HG03039 (cell line): Measurements from ENCODE around the gene ABCB9.
"Not testable (repeated sequence)": the region's sequence is repeated elsewhere in the genome, so short reads cannot be mapped to it uniquely, and the experiment has no call there.

Experiments used
- ATAC-seq: cut with Tn5 transposase; IDR thresholded peaks from one replicate; pipeline ENCODE4 v1.9.1; 2021; ENCODE audit warnings: mild to moderate bottlenecking, moderate library complexity; ENCODE audit not compliant: unreplicated experiment

ABCB9 gene

GRCh38 chr12:122965851-122966742 lies at the start of gene ABCB9:
TSS of gene ABCB9 (minus strand) at chr12:122966463. CDS start at chr12:122960235, 6,228 bp downstream.
- peak; percentile 66 for ATAC-seq

DNA sequence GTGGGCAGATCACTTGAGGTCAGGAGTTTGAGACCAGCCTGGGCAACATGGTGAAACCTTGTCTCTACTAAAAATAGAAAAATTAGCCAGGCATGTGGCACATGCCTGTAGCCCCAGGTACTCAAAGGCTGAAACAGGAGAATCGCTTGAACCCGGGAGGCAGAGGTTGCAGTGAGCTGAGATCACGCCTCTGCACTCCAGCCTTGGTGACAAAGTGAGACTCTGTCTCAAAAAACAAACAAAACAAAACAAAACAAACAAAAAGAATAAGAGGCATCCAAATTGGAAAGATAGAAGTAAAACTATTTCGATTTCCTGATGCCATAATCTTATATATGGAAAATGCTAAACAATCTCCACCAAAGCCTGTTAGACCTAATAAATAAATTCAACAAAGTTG lies 48.2 kb upstream of the ABCB9 start:
- ATAC-seq, result not testable (repeated sequence)

- no peak for ATAC-seq
Measured at GRCh38 chr12:123013185-123014095, 47.2 kb upstream of the ABCB9 start.

DNA sequence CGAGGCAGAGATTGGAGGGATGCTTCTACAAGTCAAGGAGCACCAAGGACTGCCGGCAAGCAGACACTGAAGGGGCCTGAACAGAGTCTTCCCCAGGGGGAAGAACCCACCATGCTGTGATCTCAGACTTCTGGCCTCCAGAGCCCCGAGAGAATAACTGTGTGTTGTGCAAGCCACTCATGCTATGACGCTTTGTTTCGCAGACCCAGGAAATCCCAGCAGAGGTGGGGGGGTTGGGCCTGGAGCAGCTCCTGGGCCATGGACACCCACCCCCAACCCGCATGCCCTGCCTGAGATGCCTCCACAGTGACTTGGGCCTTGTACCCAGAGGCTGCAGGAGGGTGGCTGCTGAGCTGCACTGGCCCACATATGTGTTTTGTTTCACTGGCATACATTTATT lies 45.4 kb upstream of the ABCB9 start:
- ATAC-seq, result no peak

DNA sequence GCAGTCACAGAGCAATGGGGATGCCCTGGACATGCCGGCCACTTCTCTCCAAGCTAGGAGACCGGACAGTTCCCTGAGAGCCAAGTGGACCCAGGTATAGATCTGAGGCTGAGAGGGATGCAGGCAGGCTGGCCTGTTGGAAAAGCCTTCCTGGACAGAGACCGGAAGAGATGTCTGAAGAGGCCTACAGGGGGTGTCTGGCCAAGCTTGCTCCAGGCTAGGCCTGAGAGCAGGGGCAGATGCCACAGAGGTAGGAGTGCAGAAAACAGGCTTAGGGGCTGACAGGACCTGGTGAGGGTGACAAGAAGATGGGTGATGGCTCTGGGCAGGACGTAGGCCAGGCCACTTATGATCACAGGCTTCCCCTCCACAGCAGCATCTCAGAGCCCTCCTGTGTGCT lies 44.4 kb upstream of the ABCB9 start:
- ATAC-seq, result no peak

GRCh38 chr12:123010110-123010509 lies 43.8 kb upstream of the ABCB9 start:
- no peak for ATAC-seq

GRCh38 chr12:123006977-123007376 lies 40.7 kb upstream of the ABCB9 start:
- no peak for ATAC-seq

GRCh38 chr12:123005081-123005626 lies 38.9 kb upstream of the ABCB9 start:
- no peak for ATAC-seq

DNA sequence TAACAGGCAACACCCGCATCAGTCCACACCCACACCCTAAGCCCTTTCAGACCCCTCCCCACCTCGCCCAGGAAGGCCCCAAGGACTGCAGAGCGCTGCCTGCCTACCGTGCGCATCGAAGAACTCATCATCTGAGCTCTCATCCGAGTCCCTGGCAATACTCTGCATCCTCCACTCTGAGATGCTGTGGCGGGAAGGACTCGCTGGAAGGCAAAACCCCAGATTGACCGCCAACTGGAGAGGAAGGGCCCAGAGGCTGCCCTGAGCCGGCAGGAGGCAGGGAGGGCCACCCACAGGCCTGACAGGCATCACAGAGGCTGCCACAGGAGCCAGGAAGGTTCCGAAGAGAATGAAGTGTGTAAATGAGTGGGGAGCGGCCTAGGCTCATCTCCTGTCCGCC lies 38.0 kb upstream of the ABCB9 start:
- no peak for ATAC-seq

GRCh38 chr12:123003257-123003656 lies 37.0 kb upstream of the ABCB9 start:
- no peak for ATAC-seq

DNA sequence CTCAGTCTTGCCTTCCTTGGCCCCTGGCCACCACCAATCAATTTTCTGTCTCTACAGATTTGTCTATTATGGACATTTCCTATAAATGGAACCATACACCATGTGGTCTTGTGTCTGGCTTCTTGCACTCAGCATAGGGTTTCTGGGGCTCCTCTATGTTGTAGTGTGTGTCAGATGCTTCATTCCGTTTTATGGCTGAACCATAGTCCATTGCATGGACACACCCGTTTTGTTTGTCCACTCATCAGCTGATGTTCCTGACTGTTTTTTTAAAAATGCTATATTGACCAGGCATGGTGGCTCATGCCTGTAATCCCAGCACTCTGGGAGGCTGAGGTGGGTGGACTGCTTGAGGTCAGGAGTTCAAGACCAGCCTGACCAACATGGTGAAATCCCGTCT lies 35.2 kb upstream of the ABCB9 start:
- no peak for ATAC-seq

DNA sequence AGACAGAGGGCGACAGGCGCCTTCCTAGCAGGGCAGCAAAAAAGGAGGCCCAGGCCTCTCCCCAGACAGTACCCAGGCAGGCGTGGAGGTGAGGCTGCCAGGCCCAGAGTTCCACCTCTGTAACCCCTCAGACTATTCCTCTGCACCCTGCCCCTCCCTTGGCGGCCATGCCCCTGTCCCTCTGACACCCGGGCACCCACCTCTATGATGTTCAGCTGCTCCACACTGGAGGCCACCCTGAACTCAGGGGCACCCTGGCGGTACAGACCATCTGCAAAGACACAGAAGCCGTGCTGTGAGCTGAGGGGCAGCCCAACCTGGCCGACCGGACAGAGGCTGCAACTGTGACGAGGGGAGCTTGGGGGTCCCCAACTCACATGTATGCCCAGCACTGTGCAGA lies 34.3 kb upstream of the ABCB9 start:
- ATAC-seq, result no peak

GRCh38 chr12:122999986-123000420 lies 33.7 kb upstream of the ABCB9 start:
- no peak for ATAC-seq

DNA sequence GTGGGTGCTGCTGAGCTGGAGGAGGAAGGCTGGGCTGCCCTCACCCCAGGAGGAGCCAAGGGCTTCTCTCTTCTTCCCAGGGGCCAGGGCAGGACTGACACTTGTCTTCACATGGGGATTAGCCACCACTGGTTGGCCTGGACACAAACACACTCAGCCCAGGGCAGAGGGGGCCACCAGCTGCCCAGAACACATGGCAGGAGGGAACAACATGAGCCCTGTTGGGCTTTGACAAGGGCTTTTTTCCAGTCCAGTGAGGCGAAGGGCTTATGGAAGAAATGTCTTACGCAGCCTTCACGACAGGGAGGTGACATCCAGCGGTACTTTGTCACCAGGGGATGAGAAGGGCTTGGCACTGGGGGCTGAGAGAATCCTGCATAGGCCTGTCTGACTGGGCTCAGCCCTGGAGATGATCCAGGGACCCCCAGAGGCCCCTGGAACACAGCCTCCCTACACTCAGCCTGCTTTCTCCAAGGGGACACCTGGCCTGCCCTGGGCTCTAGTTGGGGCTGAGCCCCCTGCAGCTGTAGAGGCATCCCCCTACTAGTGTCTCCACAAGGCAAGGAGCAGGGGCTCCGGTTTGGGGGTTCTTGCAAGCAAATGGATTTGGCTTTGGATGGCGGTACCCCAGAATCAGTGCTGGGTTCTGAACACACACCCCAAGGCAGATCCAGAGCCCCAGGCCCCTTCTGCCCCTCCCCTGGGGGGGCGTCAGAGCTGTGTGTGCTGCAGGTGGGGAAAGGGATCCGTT lies 33.1 kb upstream of the ABCB9 start:
- ATAC-seq, result no peak

DNA sequence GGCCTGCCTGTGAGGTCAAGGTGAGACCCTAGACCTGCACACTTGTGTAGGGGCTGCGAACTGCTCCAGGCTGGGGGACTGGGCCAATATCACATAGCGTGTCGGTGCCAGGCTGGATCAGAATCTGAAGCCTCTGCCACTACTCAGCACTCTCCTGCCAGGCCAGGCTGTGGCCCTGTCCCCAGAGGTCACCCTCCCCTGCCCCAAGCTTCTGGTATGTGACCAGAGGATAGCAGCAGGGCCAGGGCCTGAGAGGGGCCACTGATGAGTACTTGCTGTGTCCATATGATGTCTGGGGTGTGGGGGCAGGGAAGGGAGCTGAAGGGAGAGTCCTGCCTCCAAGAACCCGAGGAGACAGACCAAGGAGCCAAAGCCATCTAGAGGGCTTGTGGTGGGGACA lies 32.1 kb upstream of the ABCB9 start:
- ATAC-seq, result no peak

DNA sequence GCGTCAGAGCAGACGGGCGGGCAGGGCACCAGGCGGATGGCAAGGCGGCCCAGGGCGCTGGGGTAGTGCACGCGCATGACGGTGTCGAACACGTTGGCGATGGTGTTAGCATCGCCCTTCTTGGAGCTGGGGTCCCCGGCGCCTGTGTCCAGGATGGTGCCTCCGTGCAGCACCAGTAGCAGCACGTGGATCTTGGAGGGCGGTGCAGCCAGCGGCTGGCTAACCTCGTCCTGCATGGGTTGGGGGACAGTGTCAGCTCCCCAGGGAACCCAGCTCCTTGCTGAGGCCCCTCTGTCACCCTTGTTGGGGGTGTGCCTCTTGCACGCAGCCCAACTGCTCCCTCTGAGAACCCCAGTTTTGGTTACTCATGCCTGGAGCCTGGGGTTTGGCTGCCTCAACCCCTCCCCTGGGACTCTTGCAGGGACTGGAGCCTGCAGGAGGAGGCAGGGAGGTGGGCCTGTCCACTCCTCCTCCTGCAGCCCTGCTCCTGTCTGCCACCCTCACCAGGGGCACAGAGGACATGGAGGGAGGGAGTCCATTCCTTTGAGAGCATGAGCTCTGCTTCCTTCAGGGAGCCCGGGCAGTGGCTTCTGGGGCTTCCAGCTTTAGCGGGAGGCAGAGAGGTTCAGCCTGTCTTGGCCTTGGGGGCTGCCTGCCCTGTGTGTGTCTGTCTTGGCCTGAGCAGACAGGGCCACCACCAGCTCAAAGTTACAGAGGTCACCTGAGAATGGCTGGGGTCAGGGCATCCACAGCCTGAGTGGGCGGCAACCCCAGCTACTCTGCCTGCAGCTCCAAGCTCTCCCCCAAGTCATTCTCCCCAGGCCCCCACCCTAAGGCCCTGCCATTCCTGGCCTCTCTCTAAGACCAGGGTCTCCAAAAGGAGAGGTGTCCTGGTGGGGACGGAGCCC lies 31.3 kb upstream of the ABCB9 start:
- no peak for ATAC-seq

GRCh38 chr12:122996621-122997342 lies 30.5 kb upstream of the ABCB9 start:
- ATAC-seq, result no peak

DNA sequence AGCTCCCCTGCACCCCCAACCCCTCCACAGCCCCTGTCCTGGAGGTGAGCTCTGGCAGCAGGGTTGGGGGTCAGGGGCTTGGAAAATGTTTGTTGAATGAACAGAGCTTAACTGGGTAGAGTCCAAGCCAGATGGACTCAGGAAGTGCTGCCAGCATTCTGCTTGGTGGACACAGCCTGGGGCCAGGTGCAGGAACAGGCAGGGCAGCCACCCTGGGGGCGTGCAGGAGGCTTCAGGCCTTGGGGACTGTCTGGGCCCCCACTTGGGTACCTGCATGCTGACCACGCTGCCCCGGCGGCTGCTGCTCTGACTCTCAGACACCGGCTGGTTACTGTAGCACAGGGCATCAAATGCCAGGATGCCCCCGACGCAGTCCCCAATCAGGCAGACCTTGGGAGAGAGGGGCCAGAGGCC lies 29.9 kb upstream of the ABCB9 start:
- no peak for ATAC-seq
